ENCODE measurements around the gene ZNF655. TPM values are rescaled to one million over a fixed set of nuclear protein-coding genes. Genes with fewer than 3 reads are reported as not detected.

Gene ZNF655
- total and polyA plus RNA-seq, 2 experiments from 2014 or later, result 20.6 to 55.8 TPM

GRCh38 chr7:99561737-99562051 is 3.3 kb downstream of the ZNF655 start (continued):
- TF ChIP-seq JUNB (IDR thresholded peaks at IDR 0.05; ENCODE audit: unreplicated experiment) (no peak), NANOG (IDR thresholded peaks at IDR 0.05; ENCODE audit: borderline replicate concordance) (no peak), REST (IDR thresholded peaks at IDR 0.05; ENCODE audit: unreplicated experiment) (no peak), ETS1 (IDR thresholded peaks at IDR 0.05) (no peak), STAT1 (IDR thresholded peaks at IDR 0.05; ENCODE audit: unreplicated experiment) (no peak)

GRCh38 chr7:99562114-99562784 is 3.8 kb downstream of the ZNF655 start:
- Histone ChIP-seq H3F3A (replicated peaks; ENCODE audit: low read depth) (peaks cover 24% of the 10 kb centered on the region), H3K27me3 (ENCODE audit: insufficient read depth) (no peaks in the 10 kb centered on the region), H3K36me3 (ENCODE audit: insufficient read depth) (peaks cover 35% of the 10 kb centered on the region), H3K9me2 (ENCODE audit: insufficient read depth) (no peaks in the 10 kb centered on the region), H3K4me1 (ENCODE audit: insufficient read depth) (peaks cover 4% of the 10 kb centered on the region), H3K4me3 (no peak overlapping the region), H2AFZ (no peak overlapping the region), H3K27ac (ENCODE audit: low read depth) (no peak overlapping the region), H3K4me2 (no peak overlapping the region), H3K79me2 (replicated peaks; ENCODE audit: insufficient read depth) (peaks cover 46% of the 10 kb centered on the region), H4K20me1 (replicated peaks; ENCODE audit: insufficient read depth) (peaks cover 23% of the 10 kb centered on the region)
- Mint-ChIP-seq H3K27me3 (ENCODE audit: insufficient read depth, low read depth, poor library complexity) (peaks cover 11% of the 10 kb centered on the region), H3K36me3 (ENCODE audit: low read depth) (peaks cover 54% of the 10 kb centered on the region), H3K27ac (no peak overlapping the region), H3K4me1 (peaks cover 2% of the 10 kb centered on the region), H3K4me3 (no peak overlapping the region), H3K9me3 (no peaks in the 10 kb centered on the region)
- no peak for DNase-seq (ENCODE audit: low spot score)
- ATAC-seq, result no peak
- TF ChIP-seq CTCF (conservative IDR thresholded peaks at IDR 0.05; ENCODE audit: low read depth in 2 of 2) (no peak), NANOG (IDR thresholded peaks at IDR 0.05; ENCODE audit: borderline replicate concordance) (no peak), ZNF331 (CRISPR knock-in tag; IDR thresholded peaks at IDR 0.05; ENCODE audit: low read depth) (no peak), JUNB (IDR thresholded peaks at IDR 0.05; ENCODE audit: unreplicated experiment) (no peak)

Measured in GM23338 (cell line).